ENCODE results near the gene SAMHD1.
"Not testable (repeated sequence)": the region's sequence is repeated elsewhere in the genome, so short reads cannot be mapped to it uniquely, and the experiment has no call there.

Gene SAMHD1

DNA sequence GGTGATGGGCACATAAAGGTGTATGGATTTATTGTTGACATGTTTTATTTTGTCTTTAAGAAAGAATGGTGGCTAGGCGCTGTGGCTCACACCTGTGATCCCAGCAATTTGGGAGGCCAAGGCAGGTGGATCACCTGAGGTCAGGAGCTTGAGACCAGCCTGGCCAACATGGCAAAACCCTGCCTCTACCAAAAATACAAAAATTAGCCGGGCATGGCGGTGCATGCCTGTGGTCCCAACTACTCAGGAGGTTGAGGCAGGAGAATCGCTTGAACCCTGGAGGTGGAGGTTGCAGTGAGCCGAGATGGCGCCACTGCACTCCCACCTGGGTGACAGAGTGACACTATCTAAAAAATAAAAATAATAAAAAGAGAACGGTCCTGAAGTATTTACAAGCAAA, 45.4 kb downstream of the SAMHD1 start:
- not testable (repeated sequence) for DNase-seq

- DNase-seq = not testable (repeated sequence)
These were observed 45.9 kb downstream of the SAMHD1 start for GRCh38 chr20:36905566-36905965.

GRCh38 chr20:36904690-36905089, 46.8 kb downstream of the SAMHD1 start:
- DNase-seq = no peak

DNA sequence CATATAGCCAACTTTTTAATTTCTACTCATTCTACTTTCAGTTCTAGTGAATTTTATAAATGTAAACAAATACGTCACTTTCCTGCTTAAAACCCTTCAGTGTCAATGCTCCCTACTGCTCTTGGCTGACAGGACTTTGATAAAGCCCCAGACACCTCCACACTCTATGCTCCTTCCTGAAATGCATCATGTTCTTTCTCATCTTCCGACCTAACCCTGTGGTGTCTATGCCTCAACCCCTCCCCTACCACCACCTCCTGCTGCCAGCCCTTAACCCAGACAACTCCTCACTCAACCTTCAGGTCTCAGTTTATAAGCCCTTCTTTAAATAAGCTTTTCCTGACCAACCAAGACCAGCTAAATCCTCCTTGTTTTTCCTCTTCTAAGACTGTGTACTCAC, 56.5 kb downstream of the SAMHD1 start:
- no peak for DNase-seq

DNA sequence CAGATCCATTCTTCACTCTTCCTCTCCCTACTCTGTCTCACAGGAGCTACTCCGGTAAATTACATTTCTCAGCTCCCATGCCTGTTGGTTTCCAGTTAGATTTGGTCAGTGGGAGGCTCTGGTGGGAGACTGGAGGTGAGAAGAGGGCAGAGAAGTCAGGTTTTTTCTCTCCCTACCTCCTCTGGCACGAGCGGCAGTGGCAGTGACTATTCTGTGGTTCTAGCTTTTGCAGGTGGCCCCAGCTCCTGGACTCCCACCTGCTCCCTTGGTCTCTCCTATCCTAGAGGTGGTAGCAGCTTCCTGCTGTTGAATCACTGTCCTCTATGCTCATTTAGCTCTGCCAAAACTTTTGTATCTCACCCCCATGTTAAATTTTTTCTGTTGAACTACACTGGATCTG, 57.7 kb downstream of the SAMHD1 start:
- no peak for DNase-seq

DNA sequence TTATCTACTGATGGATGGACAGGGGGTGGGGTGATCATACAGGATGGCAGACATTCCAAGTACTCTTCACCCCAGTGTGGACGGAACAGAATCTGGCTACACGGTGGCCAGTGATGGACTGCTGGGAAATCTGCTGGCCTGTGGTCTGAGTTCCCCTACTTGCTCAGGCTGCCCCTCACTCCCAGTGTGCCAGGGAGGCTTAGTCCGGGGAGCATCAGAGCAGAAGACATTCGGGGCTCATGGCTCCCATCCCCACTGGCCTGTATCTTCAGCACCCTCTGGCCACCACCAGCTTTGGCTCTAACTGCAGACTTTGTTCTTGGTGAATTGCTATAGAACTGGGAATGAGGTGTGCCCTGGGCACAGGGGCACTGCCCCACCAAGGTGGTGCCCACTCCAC, 60.3 kb downstream of the SAMHD1 start:
- no peak for DNase-seq

DNA sequence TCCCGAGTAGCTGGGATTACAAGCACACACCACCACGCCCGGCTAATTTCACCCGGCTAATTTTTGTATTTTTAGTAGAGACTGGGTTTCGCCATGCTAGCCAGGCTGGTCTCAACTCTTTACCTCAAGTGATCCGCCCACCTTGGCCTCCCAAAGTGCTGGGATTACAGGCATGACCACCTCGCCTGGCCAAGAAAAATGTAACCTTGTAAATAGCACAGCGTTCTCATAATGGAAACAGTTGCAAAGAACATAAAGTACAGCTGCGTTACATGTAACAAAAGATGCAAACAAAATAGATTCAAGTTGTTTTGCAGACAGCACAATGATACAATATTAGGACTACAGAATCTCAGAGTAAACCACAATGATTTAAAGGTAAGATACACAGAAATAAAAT, 60.9 kb downstream of the SAMHD1 start:
- no peak for DNase-seq

GRCh38 chr20:36888880-36889516, 62.5 kb downstream of the SAMHD1 start:
- DNase-seq = no peak

GRCh38 chr20:36887752-36888090, 63.8 kb downstream of the SAMHD1 start:
- DNase-seq = no peak

DNA sequence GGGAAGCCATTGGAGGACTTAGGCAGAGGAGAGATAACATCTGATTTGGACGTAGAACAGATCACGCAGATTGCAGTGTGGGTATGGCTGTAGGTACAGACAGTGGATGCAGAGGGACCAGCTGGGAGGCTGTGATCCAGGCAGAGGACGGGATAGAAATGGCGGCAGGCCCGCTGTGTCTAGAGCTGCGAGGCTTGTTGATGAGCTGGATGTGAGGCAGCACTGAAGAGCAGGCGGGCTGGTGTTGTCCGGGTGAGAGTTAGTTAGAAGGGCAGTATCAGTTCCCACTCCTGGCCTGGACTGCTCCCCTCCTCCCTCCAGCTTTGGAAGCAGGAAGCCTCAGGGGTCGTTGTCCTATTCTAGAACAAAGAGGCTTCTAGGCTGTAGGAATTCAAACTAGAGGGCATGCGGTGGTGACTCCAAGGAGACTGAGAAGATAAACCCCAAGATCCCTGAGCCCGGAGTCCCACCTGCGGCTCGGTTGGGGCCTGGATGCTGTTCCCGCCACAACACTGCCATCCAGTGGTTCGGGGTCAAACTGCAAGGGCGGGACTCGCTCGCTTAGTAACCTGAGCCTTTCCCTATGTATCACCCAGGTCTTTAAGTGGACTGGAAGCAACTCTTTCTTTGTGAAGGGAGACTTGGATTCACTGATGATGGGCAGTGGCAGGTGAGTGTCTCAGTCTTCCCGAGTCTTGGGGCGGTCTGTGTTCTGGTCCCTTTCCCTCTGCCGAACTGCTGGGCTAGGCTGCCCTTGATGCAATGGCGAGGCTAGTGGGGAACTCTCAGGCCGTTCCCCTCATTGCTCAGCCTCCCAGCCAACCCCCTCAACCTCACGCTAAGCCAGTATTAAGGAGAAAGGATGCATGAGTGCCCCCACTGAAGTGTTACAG, 64.4 kb downstream of the SAMHD1 start:
- peak; percentile 4 to 70 for DNase-seq

DNA sequence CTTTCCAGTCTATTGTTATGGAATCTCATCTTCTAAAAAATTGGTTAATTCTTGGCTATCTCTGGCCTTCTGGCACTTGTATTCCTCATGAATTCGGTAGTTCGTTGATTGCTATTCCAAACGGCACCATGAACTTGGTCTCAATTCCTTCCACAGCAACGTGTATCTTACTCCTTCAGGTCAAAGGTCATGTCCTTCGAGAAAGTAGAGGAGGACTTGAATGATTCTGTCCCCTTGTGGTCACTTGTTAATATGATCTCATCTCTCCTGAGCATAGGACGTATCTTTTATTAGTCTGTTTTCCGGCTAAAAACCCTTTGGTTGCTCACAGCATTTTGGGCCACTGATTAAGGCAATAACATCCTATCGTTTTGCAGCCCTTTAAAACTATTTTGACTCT, 66.2 kb downstream of the SAMHD1 start:
- no peak for DNase-seq

DNA sequence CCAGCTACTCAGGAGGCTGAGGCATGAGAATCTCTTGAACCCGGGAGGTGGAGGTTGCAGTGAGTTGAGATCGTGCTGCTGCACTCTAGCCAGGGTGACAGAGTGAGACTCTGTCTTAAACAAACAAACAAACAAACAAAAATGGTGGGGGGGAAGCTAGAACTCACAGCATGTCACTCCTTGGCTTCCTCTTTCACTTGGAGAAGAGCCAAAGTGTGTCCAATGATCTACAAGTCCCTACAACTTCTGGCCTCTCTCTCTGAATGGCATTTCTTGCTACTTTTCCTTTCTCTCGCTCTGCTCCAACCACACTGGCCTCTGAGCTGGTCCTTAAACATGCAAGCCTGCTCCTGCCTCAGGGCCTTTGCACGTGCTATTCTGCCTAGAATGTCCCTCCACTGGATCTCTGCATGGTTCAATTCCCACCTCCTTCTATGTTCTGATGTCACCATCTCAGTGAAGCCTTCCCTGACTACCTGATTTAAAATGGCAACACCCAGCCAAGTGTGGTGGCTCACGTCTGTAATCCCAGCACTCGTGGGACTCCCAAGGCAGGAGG, 67.5 kb downstream of the SAMHD1 start:
- DNase-seq = no peak

GRCh38 chr20:36881888-36882287, 69.6 kb downstream of the SAMHD1 start:
- no peak for DNase-seq

- no peak for DNase-seq
These were observed 70.2 kb downstream of the SAMHD1 start for GRCh38 chr20:36881331-36881730.

GRCh38 chr20:36880741-36881250, 70.7 kb downstream of the SAMHD1 start:
- no peak for DNase-seq

- DNase-seq = no peak
These were observed 72.6 kb downstream of the SAMHD1 start for GRCh38 chr20:36878941-36879340.

- DNase-seq = no peak
These were observed 75.1 kb downstream of the SAMHD1 start for GRCh38 chr20:36876473-36876833.

DNA sequence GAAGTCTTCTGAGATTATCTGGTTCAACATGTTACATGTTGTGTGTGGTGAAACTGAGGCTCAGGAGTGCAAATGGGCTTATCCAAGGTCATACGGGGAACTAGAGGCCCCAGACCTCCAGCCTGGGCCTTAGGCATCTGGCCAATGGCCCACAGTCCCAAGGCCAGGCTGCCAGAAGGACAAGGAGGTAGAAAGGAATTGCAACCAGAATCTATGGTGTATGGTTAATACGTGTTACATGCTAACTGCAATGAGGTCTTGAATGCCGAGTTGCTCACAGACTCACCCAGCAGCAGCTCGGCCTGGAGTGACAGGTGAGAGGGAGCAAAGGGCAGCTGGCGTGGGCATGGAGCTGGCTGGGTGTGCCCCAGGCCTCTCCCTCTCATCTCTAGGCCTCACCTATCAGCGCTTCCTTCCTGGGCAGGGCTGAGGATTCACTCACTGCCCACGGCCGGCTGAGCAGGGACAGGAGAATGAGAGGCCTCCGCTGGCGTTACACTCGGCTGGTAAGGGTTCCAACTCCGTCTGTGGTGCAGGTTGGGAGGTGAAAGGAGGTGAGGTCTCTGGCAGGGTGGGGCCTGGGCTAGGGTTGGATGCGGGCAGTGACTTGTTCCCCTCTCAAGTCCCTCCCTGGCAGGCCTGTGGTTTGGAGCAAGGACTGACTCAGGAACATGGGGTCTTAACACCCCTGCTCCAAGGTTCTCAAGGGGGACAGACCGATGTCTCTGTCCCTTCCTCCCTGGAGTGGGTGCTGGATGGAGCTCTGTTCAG, 75.6 kb downstream of the SAMHD1 start, which contains the start of gene TLDC2:
TSS of gene TLDC2 (plus strand) at position 437 of the 771 bp plus-strand sequence. CDS start at position 474, 37 bp downstream.
- DNase-seq = no peak

DNA sequence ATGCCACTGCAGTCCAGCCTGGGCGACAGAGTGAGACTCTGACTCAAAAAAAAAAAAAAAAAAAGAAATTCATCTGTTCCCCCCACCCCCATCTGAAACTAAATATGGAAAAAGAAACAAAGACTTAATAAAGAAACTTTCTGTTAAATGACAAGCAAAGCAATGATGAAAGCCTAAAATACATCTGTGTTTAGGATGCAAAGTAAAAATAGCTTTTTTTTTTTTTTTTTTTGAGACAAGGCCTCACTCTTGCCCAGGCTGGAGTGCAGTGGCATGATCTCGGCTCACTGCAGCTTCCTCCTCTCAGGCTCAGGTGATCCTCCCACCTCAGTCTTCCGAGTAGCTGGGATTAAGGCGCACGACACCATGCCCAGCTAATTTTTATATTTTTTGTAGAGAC, 76.4 kb downstream of the SAMHD1 start:
- not testable (repeated sequence) for DNase-seq

GRCh38 chr20:36873498-36874189, 77.9 kb downstream of the SAMHD1 start:
- DNase-seq = no peak

- DNase-seq = no peak
These were observed 78.7 kb downstream of the SAMHD1 start for GRCh38 chr20:36872852-36873251.

Data from cerebellar nuclear complex (tissue), 1 donor.